NCI-H146 treated with DMSO at 0.1 percent for 48 hours (cell line): ENCODE data around the gene ABCC8.

Source experiments
- DNase-seq: peaks from one replicate; lab custom pipeline; 2025; ENCODE audit not compliant: unreplicated experiment; lab: John Stamatoyannopoulos, UW

Gene ABCC8

GRCh38 chr11:17473071-17473744 lies 3.4 kb downstream of the ABCC8 start:
- no peak for DNase-seq

GRCh38 chr11:17472467-17472866 lies 4.2 kb downstream of the ABCC8 start:
- DNase-seq, result no peak

DNA sequence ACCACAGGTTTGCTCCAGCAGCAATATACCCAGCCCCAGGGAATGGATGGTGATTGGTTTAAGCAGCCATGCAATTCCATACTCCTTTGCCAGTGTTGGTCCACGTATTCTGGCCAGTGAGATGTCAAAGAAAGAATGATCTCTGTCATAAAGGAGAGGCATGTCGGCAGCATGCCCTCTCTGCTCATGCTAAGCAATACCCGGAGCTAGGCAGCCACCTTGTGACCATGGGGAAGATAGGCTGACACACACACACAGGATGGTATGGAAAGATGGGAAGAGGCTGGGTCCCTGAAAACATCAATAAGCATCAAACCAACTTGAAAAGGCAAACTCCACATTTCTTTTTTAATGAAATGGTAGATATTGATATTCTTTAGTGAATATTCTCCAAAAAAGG lies 5.1 kb downstream of the ABCC8 start:
- DNase-seq, result no peak

DNA sequence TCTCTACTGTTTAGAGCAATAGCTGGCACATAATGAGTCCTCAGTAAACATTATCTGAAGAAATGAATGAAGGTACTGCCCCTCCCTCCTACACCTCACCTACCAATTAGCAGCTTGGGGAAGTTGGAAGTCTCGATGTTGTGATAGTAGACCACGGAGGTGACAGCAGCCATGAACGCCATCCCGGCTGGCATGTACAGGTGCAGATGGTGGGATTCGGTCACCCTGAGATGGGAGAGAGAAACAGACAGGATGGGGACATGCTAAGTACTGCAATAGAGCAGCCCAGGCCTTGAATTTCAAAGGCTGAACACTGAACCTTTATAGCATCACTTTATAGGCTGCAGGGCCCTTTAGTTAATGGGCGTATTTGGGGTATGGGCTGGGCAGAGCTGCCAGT lies 6.6 kb downstream of the ABCC8 start:
- no peak for DNase-seq

DNA sequence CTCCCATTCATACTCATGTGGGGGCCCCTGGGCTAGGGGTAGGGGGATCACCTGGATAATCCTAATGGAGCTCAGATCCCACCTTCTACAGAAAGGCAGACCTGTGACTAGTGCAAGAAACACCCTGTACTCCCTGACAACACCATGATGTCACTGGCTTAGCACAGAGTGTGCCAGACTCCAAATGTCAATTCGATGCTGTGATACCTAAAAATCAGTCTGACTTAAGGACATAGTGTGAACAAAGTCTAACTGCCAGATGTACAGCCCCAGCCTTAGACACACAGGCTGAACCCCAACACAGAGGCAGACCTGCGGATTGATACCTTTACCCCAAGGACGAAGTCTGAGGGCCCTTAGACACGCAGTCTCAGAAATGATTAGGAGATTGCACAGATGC lies 8.5 kb downstream of the ABCC8 start:
- no peak for DNase-seq

- no peak for DNase-seq
Measured at GRCh38 chr11:17463546-17464174, 13.0 kb downstream of the ABCC8 start.

DNA sequence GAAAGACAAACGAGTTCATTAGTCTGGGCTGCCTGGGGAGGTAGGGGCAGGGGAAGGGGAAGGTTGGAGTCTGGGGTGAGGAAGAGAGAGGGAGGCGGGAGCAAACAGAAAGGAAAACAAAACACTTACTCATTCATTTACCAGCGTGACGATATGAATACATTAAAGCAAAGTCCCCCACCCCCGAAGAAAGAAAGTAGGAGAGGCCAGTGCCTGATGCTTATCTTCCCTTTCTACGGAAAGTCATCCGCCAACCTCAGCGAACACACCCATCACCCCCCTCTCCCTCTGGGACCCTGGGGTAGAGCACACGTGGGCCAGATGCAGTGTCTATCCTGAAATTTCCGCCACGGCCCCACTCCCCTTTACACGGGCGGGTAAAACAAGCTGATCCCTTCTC lies 13.7 kb downstream of the ABCC8 start:
- no peak for DNase-seq

DNA sequence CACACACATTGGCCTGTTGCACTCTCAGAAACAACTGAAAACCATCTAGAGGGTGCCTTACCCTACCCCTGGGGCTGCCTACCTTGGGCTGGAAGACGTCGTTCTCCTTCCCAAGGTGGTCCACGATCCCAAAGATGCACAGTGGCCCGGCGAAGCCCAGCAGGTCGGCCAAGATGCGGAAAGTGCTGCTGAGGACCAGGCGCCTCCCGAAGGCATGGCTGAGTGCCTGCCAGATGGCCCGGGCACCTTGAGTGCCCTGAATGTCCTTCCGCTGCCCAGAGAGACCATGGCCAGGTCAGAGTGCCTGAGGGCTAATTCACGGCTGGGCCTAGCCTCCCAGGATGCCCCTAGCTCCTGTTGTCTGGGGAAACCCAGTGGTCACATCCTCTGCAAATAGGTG lies 16.2 kb downstream of the ABCC8 start:
- DNase-seq, result no peak

DNA sequence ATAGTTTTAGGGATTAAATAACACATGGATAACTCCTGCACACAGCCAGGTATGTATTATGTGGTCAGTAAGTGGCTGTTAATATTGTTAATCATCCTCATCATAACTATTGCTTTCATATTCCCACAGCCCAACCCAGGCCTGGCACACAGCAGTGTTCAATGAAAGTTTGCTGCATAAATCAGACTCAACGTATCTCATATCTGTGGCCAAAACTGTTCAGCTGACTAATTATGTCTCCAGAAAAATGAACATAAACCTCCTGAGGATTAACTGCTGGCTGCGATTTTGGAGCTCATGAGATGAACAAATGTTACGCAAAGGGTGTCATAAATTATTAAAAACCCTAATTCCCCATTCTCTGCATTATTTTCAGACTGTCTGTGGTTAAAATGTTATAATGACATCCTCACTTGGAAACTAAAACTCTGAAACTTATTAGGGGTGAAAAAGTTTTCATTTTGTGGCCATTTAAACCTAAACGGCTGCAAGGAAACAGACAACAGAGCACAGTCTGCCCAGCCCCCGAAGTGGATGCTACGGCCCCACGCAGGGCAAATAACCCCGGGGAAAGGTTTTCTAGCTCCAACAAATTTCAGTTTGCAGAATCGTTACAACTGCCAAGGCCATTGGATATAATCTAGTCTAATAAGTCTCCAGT lies 17.3 kb downstream of the ABCC8 start:
- DNase-seq, result no peak

GRCh38 chr11:17458268-17458667 lies 18.4 kb downstream of the ABCC8 start:
- DNase-seq, result no peak

DNA sequence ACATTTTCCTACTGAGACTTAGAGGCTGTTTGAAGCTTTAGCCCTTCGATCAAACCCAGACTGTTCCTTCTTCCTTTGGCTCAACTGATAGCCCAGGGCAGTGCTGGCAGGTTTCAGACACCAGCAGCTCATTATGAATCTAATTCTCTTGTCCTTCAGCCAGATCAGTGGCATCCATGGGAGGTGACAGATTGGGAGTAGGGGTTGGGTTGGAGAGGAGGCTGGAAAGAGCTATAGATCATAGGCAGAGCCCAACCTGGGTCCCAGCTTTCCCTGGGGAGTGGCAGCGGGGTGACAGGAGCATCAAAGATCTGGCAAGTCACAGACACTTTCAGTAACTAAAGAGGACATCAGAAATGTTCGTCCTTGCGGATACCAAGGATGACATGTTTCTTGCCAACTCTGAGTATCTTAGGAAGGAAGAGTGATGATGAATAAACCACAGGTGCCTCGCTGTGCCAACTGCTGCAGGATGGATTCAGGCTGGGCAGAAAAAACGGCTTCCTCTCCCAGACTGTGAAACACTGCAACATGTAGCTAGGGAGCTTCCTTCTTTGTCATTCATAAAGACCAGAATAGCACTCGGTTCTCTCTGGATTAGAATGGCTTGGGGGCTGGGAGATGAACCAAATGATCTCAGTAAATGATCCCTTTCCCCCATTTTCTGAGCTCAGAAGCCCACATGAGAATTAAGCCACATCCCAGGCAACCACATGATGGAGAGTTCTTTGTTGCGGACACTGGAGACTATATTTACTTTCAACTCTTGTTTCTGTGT lies 19.1 kb downstream of the ABCC8 start:
- DNase-seq, result no peak

DNA sequence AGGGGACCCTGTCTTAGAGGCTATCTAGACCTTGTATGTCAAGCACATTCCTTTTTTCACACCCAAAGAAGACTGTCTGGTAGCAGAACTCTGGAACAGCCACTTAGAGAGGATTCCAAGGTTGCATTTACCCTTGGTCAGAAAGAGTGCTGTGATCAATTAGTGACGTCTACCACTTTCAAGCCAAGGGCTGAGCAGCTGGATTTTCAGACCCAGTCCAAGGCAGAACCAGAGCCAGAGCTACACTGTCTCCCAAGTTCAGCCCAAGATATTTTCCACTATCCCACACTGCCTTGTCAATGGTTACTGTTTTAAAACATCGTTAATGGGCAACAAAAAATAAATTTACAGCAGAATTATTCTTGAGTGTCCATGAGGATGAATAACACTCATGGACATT lies 24.0 kb downstream of the ABCC8 start:
- no peak for DNase-seq

GRCh38 chr11:17449158-17449557 lies 27.5 kb downstream of the ABCC8 start:
- DNase-seq, result no peak

DNA sequence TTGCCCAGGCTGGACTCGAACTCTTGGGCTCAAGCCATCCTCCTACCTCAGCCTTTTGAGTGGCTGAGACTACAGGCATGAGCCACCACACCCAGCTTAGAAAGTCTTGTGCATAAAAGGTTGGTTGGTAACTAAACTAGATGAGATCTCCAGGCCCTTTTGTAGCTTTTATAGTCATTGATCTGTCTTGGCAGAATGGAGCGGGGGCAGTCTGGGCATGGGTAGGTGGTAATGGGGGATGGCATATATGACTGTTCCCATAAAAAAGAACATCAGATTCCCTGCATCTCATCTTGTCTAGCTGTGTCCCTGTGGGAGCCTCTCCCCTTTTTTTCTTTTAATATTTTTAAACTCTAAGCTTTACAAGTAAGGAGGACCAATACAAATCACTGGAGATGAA lies 30.2 kb downstream of the ABCC8 start:
- no peak for DNase-seq

GRCh38 chr11:17445240-17445795 lies 31.3 kb downstream of the ABCC8 start:
- no peak for DNase-seq

DNA sequence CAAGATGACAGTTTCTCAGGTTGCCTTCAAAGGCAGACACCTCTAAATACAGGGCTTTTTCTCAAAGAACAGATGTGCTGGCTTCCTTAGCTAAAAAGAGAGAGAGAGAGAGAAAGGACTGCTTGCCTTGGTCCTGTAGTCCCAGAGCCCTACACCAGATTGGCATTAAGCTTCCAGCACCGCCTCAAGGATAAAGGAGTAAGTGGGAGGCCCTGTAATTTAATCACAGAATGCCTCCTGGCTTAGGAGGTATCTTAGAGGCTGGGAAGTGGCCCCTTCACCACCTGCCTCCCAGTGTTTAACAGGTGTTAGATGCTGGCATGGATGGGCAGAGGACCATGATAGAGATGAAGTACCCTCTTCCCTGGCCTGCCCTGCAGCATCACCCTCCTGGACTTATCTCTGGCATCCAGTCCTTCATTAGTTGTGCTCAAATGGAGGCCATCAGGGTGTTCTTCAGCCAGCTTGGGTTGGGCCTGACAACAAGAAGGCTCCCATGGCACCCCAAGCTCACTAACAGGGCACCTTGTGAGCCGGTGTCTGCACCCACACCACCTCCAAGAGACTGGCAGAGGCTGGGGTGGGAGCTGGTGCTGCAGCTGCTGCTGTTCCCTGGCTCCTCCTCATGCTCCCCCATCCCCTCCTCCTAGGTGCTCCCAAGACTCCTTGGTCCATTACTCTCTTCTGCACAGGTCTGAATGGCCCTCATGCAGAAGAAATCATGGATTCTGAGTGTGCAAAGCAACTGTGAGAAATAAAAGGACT lies 32.5 kb downstream of the ABCC8 start:
- no peak for DNase-seq

- DNase-seq, result no peak
Measured at GRCh38 chr11:17443423-17443822, 33.2 kb downstream of the ABCC8 start.

GRCh38 chr11:17443000-17443399 lies 33.6 kb downstream of the ABCC8 start:
- no peak for DNase-seq

- DNase-seq, result peak; percentile 96
Measured at GRCh38 chr11:17439316-17439782, 37.3 kb downstream of the ABCC8 start.

DNA sequence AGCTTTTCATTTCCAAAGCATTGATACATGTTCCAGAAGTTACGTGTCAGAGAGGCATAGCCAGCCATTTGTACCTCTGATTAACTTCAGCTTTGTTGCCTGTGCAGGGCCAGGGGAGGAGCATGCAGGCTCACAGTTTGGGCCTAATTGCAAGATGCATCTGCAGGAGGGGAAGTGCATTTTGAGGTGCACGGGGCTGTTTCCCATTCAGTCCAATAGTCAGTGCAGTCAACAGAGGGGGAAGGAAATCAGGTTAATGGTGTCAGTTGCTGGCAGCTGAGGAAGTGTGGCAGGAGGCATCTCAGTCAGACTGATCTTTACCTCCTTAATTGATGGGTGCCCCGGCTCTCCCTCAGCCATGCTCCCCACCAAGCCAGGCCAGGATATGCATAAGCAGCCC lies 39.3 kb downstream of the ABCC8 start:
- no peak for DNase-seq

DNA sequence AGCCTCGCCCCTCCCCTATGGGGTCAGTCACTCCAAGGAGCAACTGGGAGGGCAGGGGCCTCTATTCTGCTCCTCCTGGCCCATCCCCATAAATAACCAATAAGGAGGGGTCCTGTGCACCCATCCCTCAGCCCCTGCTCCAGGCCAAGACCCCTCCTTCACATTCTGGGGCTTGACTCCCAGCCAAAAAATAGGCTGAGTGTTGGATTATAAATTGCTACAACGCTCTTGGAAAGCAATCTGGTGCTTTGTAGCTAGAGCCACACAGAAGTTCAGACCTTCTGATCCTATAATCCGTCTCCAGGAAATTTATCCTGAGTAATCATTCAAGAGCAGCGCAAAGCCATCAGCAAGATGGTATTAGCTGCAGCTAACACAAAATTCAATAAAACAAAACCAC lies 42.5 kb downstream of the ABCC8 start:
- DNase-seq, result no peak
